ENCODE measurements around the gene NHERF1. TPM values are rescaled to one million over a fixed set of nuclear protein-coding genes. Genes with fewer than 3 reads are reported as not detected.

Gene NHERF1
- total and polyA plus RNA-seq, 5 donors = 6.1 to 11.6 (median 9.2) TPM

- DNase-seq = no peak
- WGBS = 86% methylated on average over 9 of the region's 9 CpGs
- Histone ChIP-seq H3K4me3 (ENCODE audit: low read length) (no peak overlapping the region), H3K4me1 (ENCODE audit: control insufficient read depth, insufficient read depth, low read length) (no peaks in the 10 kb centered on the region), H3K27ac (ENCODE audit: low read length) (no peak overlapping the region), H3K9me3 (ENCODE audit: control insufficient read depth, low read length) (no peaks in the 10 kb centered on the region), H3K27me3 (ENCODE audit: control insufficient read depth, insufficient read depth) (no peaks in the 10 kb centered on the region)
- intact Hi-C loops (cut with DNase I) = loop anchor here in 1 of 4 donors (5.0 kb wide), 1 partner anchor 39 kb away; no protein-coding TSS in a partner anchor
- ATAC-seq = no peak
These were observed 5.4 kb upstream of the NHERF1 start for GRCh38 chr17:74742978-74743545.

GRCh38 chr17:74743755-74744154, 4.7 kb upstream of the NHERF1 start:
- intact Hi-C loops (cut with DNase I) = loop anchor here in 2 of 4 donors (2.0 to 5.0 kb wide), 3 partner anchors 27 to 119 kb away; no protein-coding TSS in a partner anchor
- 60% methylated on average over 2 of the region's 2 CpGs for WGBS
- Histone ChIP-seq H3K4me1 (ENCODE audit: control insufficient read depth, insufficient read depth, low read length) (no peaks in the 10 kb centered on the region), H3K27me3 (ENCODE audit: control insufficient read depth, insufficient read depth) (no peaks in the 10 kb centered on the region), H3K9me3 (ENCODE audit: control insufficient read depth, low read length) (no peaks in the 10 kb centered on the region), H3K4me3 (ENCODE audit: low read length) (no peak overlapping the region), H3K27ac (ENCODE audit: low read length) (no peak overlapping the region)
- no peak for ATAC-seq
- DNase-seq = no peak

GRCh38 chr17:74744349-74744713, 4.1 kb upstream of the NHERF1 start:
- H3K4me1 ChIP-seq (ENCODE audit: control insufficient read depth, insufficient read depth, low read length) = no peaks in the 10 kb centered on the region
- ATAC-seq (no peak), DNase-seq (no peak)
- H3K9me3 ChIP-seq (ENCODE audit: control insufficient read depth, low read length) = no peaks in the 10 kb centered on the region
- intact Hi-C loops (cut with DNase I) = loop anchor here in 2 of 4 donors (2.0 to 5.0 kb wide), 3 partner anchors 26 to 118 kb away; no protein-coding TSS in a partner anchor
- H3K27ac ChIP-seq (ENCODE audit: low read length) = no peak overlapping the region
- WGBS = 42% methylated on average over 2 of the region's 2 CpGs
- H3K27me3 ChIP-seq (ENCODE audit: control insufficient read depth, insufficient read depth) = no peaks in the 10 kb centered on the region
- H3K4me3 ChIP-seq (ENCODE audit: low read length) = no peak overlapping the region

- 35% methylated on average over 24 of the region's 24 CpGs for WGBS
- H3K27ac ChIP-seq (ENCODE audit: low read length) = no peak overlapping the region
- H3K4me3 ChIP-seq (ENCODE audit: low read length) = no peak overlapping the region
- H3K9me3 ChIP-seq (ENCODE audit: control insufficient read depth, low read length) = no peaks in the 10 kb centered on the region
- peak; percentile 20 to 43 for ATAC-seq
- no peaks in the 10 kb centered on the region for H3K27me3 ChIP-seq (ENCODE audit: control insufficient read depth, insufficient read depth)
- DNase-seq = peak; percentile 80 to 94 (median 94)
- peaks cover under 1% of the 10 kb centered on the region for H3K4me1 ChIP-seq (ENCODE audit: control insufficient read depth, insufficient read depth, low read length)
- intact Hi-C loops (cut with DNase I) = loop anchor here in 2 of 4 donors (2.0 to 5.0 kb wide), 5 partner anchors 26 to 212 kb away; no protein-coding TSS in a partner anchor
These were observed 3.5 kb upstream of the NHERF1 start for GRCh38 chr17:74744714-74745547.

GRCh38 chr17:74745548-74746177, 2.8 kb upstream of the NHERF1 start:
- Histone ChIP-seq H3K27me3 (ENCODE audit: control insufficient read depth, insufficient read depth) (no peaks in the 10 kb centered on the region), H3K4me1 (ENCODE audit: control insufficient read depth, insufficient read depth, low read length) (peaks cover 6% of the 10 kb centered on the region), H3K27ac (ENCODE audit: low read length) (no peak overlapping the region), H3K4me3 (ENCODE audit: low read length) (no peak overlapping the region), H3K9me3 (ENCODE audit: control insufficient read depth, low read length) (no peaks in the 10 kb centered on the region)
- WGBS = 79% methylated on average over 8 of the region's 8 CpGs
- DNase-seq (no peak), ATAC-seq (no peak)
- intact Hi-C loops (cut with DNase I) = loop anchor here in 2 of 4 donors (2.0 to 5.0 kb wide), 5 partner anchors 25 to 212 kb away; no protein-coding TSS in a partner anchor

- Histone ChIP-seq H3K27ac (ENCODE audit: low read length) (no peak overlapping the region), H3K27me3 (ENCODE audit: control insufficient read depth, insufficient read depth) (no peaks in the 10 kb centered on the region), H3K9me3 (ENCODE audit: control insufficient read depth, low read length) (no peaks in the 10 kb centered on the region), H3K4me3 (ENCODE audit: low read length) (no peak overlapping the region), H3K4me1 (ENCODE audit: control insufficient read depth, insufficient read depth, low read length) (peaks cover 6% of the 10 kb centered on the region)
- DNase-seq = no peak
- intact Hi-C loops (cut with DNase I) = loop anchor here in 2 of 4 donors (5.0 kb wide), 3 partner anchors 36 to 211 kb away; no protein-coding TSS in a partner anchor
- no peak for ATAC-seq
- WGBS = 80% methylated on average over 5 of the region's 5 CpGs
These were observed 2.1 kb upstream of the NHERF1 start for GRCh38 chr17:74746376-74746775.

GRCh38 chr17:74746922-74747321, 1.5 kb upstream of the NHERF1 start:
- Histone ChIP-seq H3K9me3 (ENCODE audit: control insufficient read depth, low read length) (no peaks in the 10 kb centered on the region), H3K27me3 (ENCODE audit: control insufficient read depth, insufficient read depth) (no peaks in the 10 kb centered on the region), H3K27ac (ENCODE audit: low read length) (no peak overlapping the region), H3K4me3 (ENCODE audit: low read length) (no peak overlapping the region), H3K4me1 (ENCODE audit: control insufficient read depth, insufficient read depth, low read length) (peaks cover 6% of the 10 kb centered on the region)
- no peak for ATAC-seq
- intact Hi-C loops (cut with DNase I) = loop anchor here in 2 of 4 donors (5.0 kb wide), 3 partner anchors 35 to 210 kb away; no protein-coding TSS in a partner anchor
- WGBS = 32% methylated on average over 6 of the region's 6 CpGs
- DNase-seq = no peak

GRCh38 chr17:74748279-74748528, 224 bp upstream of the NHERF1 start:
- intact Hi-C loops (cut with DNase I) = loop anchor here in 2 of 4 donors (5.0 kb wide), 3 partner anchors 34 to 209 kb away; no protein-coding TSS in a partner anchor
- peak in 1 of 3 donors; percentile 95 for DNase-seq
- H3K4me3 ChIP-seq (ENCODE audit: low read length) = peak overlapping the region; percentile 44
- WGBS = under 1% methylated on average over 34 of the region's 34 CpGs
- H3K4me1 ChIP-seq (ENCODE audit: control insufficient read depth, insufficient read depth, low read length) = peaks cover 6% of the 10 kb centered on the region
- peak overlapping the region; percentile 9 for H3K27ac ChIP-seq (ENCODE audit: low read length)
- no peak for ATAC-seq
- H3K27me3 ChIP-seq (ENCODE audit: control insufficient read depth, insufficient read depth) = no peaks in the 10 kb centered on the region
- H3K9me3 ChIP-seq (ENCODE audit: control insufficient read depth, low read length) = no peaks in the 10 kb centered on the region

GRCh38 chr17:74749279-74750038, 1.0 kb downstream of the NHERF1 start:
- intact Hi-C loops (cut with DNase I) = loop anchor here in 2 of 4 donors (5.0 kb wide), 3 partner anchors 33 to 208 kb away; no protein-coding TSS in a partner anchor
- 6% methylated on average over 46 of the region's 46 CpGs for WGBS
- peak; percentile 1 to 14 for ATAC-seq

GRCh38 chr17:74750039-74750326, 1.6 kb downstream of the NHERF1 start:
- no peak for DNase-seq
- no peak for ATAC-seq
- intact Hi-C loops (cut with DNase I) = no loop called here
- peaks cover 6% of the 10 kb centered on the region for H3K4me1 ChIP-seq (ENCODE audit: control insufficient read depth, insufficient read depth, low read length)
- 72% methylated on average over 6 of the region's 6 CpGs for WGBS
- peak overlapping the region; percentile 73 for H3K4me3 ChIP-seq (ENCODE audit: low read length)
- no peaks in the 10 kb centered on the region for H3K27me3 ChIP-seq (ENCODE audit: control insufficient read depth, insufficient read depth)
- H3K9me3 ChIP-seq (ENCODE audit: control insufficient read depth, low read length) = no peaks in the 10 kb centered on the region
- H3K27ac ChIP-seq (ENCODE audit: low read length) = no peak overlapping the region

More at GRCh38 chr17:74749279-74750038, 1.0 kb downstream of the NHERF1 start:
- peak in 2 of 3 donors; percentile 72 to 74 for DNase-seq
- H3K27ac ChIP-seq (ENCODE audit: low read length) = no peak overlapping the region
- peak overlapping the region; percentile 73 for H3K4me3 ChIP-seq (ENCODE audit: low read length)
- no peaks in the 10 kb centered on the region for H3K27me3 ChIP-seq (ENCODE audit: control insufficient read depth, insufficient read depth)
- no peaks in the 10 kb centered on the region for H3K9me3 ChIP-seq (ENCODE audit: control insufficient read depth, low read length)
- H3K4me1 ChIP-seq (ENCODE audit: control insufficient read depth, insufficient read depth, low read length) = peaks cover 6% of the 10 kb centered on the region
